MM.1S (cell line): ENCODE measurements around the gene TPM2.

Source experiments
- EZH2phosphoT487 ChIP-seq: fragments of 300-600 bp; sonication (generic); IDR thresholded peaks from 2 replicates; pipeline ENCODE4 v1.6.1; 2018; ENCODE audit warnings: antibody characterized with exemption, low read length
- TF ChIP-seq, protein P1 (sequence below): fragments of 300-600 bp; sonication (generic); IDR thresholded peaks from 2 replicates; pipeline ENCODE4 v1.5.1; 2016; ENCODE audit warnings: antibody characterized with exemption, low read length, mixed read lengths

- TF ChIP-seq, protein P1, sequence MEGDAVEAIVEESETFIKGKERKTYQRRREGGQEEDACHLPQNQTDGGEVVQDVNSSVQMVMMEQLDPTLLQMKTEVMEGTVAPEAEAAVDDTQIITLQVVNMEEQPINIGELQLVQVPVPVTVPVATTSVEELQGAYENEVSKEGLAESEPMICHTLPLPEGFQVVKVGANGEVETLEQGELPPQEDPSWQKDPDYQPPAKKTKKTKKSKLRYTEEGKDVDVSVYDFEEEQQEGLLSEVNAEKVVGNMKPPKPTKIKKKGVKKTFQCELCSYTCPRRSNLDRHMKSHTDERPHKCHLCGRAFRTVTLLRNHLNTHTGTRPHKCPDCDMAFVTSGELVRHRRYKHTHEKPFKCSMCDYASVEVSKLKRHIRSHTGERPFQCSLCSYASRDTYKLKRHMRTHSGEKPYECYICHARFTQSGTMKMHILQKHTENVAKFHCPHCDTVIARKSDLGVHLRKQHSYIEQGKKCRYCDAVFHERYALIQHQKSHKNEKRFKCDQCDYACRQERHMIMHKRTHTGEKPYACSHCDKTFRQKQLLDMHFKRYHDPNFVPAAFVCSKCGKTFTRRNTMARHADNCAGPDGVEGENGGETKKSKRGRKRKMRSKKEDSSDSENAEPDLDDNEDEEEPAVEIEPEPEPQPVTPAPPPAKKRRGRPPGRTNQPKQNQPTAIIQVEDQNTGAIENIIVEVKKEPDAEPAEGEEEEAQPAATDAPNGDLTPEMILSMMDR, result no peak
- TF ChIP-seq EZH2phosphoT487, result no peak
Measured at GRCh38 chr9:35718721-35719511, 29.2 kb upstream of the TPM2 start.
